IPS-18c (cell line): Measurements from ENCODE around the gene SSU72.
A peak's percentile ranks its signal among the peaks of the same experiment; 100 is the strongest.
"Not testable (repeated sequence)": the region's sequence is repeated elsewhere in the genome, so short reads cannot be mapped to it uniquely, and the experiment has no call there.

Experiments
- H3K4me3 ChIP-seq: 2 replicates; pipeline ENCODE4 v1.7.0; 2013; ENCODE audit warnings: low read depth, mild to moderate bottlenecking, low read length, moderate library complexity; ENCODE audit not compliant: insufficient read depth
- H3K9me3 ChIP-seq: one replicate; pipeline ENCODE4 v1.6.1; 2013; ENCODE audit warnings: mild to moderate bottlenecking, low read length, moderate library complexity; ENCODE audit not compliant: control insufficient read depth, insufficient read depth

SSU72 gene

GRCh38 chr1:1541956-1542765, 32.5 kb downstream of the SSU72 start:
- no peak overlapping the region for H3K4me3 ChIP-seq
- no peaks in the 10 kb centered on the region for H3K9me3 ChIP-seq

DNA sequence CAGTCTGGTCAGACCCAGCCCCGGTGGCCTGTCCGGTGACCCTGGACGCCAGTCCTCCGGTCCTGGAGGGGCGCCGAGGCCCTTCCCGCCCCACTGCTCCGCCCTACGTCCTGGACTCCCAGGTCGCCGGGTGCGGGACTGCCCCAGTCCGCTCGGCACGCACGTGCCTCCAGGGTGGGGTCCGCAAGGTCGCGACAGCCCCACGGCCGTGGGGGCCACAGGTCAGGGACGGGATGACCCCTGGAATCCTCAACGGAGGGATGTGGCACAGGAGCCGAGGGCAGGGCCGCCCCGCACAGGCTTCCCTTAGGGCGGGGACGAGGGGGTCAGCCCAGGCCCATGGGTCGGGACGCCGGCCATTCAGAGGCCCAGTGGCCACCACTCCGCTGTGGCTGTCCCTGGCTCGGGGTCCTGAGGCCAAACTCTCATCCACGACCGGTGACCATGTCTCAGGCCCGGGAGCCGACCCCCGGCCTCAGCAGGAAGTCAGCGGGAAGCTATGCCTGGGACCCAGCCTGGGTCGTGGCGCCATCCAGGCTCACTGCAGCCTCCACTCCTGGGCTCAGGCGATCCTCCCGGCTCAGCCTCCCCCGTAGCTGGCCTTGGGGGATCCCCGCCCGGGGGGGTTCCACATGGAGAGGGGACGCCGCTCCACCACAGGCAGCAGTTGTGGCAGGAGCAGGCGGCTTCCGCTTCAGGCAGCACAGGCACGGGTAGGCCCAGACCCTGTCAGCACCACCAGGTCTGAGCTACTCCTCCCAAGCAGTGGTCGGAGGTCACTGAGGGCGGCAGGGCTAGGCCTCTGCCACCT, 33.6 kb downstream of the SSU72 start:
- Histone ChIP-seq H3K9me3 (no peaks in the 10 kb centered on the region), H3K4me3 (peak overlapping the region; percentile 57)

- H3K4me3 ChIP-seq = peak within 1 kb of the TSS; percentile 66
- no peaks in the 10 kb centered on the region for H3K9me3 ChIP-seq
These were observed 34.4 kb downstream of the SSU72 start, which contains the start of gene TMEM240 for GRCh38 chr1:1540090-1540817. Gene TMEM240, minus strand, starts transcription at chr1:1540624. Its CDS starts 278 bp downstream, at chr1:1540346.

DNA sequence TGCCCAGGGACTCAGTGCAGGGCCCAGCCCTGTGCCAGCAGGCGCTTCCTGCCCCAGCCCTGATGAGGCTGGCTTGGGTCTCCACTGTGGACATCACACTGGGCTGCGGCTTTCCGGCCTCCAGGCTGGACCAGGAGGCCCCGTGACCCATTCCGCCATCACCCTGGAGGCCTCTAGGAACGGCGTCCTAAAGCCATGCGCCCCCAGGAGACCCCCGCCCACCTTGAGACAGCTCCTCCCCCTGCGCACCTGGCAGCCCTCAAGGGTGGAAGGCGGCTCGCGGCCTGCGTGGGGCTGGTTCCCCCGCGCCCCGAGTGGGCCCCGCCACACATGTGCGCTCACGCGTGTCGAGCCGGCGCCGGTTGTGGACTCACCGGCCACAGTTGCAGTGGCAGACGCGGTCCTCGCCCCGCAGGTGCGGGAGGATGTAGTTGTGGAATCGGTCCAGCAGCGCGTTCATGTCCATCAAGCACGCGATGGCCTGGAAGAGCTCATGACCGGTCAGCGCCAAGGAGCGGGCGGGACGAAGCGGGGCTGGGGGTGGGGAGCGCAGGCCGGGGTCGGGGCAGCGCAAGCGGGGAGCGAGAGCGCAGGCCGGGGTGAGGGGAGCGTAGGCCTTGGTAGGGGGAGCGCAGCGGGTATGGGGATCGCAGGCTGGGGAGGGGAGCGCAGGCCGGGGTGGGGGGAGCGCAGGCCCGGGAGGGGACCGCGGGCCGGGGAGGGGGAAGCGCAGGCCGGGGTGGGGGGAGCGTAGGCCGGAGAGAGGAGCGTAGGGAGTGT, 35.2 kb downstream of the SSU72 start:
- Histone ChIP-seq H3K9me3 (no peaks in the 10 kb centered on the region), H3K4me3 (peak overlapping the region; percentile 66)

DNA sequence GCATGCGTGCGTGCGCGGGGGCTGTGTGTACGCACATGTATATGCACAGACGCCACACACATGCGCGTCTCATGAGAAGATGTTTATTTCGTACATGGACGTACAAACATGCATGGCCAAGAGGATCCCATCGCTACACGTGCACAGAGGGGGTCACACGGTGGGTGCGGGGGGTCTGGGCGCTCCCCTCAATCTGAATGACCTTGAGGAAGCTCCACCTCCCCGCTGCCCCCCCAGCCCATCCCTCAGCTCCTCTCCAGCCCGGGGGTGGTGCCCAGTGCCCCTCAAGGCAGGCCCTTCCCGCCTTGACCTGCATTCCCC, 35.7 kb downstream of the SSU72 start:
- Histone ChIP-seq H3K4me3 (peak overlapping the region; percentile 66), H3K9me3 (no peaks in the 10 kb centered on the region)

DNA sequence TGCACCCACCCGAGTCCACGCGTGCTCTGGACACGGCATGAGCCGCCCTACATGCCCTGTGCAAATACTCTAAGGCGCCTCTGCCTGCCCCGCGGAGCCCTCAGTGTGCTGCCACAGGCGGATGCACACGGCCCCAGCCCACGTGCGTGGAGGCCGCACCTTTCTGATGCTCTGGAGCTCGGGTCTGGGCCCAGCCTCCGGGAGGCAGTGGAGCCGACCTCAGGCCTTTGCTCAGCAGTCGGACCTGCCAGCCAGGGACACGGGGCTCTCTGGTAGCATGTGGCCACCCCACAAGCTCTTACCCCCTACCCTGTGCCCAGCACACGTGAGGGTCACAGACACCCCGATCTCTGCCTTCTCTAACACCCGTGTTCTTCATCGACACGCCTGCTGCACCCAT, 36.3 kb downstream of the SSU72 start:
- no peak overlapping the region for H3K4me3 ChIP-seq
- no peaks in the 10 kb centered on the region for H3K9me3 ChIP-seq

DNA sequence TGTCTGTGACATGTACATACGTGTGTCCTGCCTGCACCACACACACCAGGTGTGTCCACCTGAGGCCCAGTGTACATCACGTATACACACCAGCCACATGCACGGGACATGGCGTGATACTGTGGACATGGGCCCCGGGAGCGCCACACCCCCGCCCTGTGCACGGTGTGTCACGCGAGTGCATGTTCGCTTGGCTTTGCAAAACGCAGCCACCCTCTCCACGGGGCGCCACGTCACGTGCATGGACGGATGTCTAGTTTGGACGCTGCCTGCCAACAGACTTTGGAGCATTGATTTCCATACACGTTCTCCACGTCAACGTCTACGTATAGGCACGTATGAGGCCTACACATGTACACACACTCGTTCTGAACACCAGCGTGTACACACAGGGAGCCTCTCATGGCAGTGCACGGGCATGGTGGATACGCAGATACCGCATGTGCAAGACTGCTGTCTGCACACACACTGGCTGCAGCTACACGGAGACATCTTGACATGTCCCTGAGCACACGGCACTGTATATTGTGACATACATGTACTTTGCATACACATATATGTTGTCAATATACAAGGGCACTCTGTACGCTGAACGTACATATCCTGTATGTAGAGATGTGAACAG, 36.9 kb downstream of the SSU72 start:
- H3K4me3 ChIP-seq = no peak overlapping the region
- H3K9me3 ChIP-seq = no peaks in the 10 kb centered on the region

DNA sequence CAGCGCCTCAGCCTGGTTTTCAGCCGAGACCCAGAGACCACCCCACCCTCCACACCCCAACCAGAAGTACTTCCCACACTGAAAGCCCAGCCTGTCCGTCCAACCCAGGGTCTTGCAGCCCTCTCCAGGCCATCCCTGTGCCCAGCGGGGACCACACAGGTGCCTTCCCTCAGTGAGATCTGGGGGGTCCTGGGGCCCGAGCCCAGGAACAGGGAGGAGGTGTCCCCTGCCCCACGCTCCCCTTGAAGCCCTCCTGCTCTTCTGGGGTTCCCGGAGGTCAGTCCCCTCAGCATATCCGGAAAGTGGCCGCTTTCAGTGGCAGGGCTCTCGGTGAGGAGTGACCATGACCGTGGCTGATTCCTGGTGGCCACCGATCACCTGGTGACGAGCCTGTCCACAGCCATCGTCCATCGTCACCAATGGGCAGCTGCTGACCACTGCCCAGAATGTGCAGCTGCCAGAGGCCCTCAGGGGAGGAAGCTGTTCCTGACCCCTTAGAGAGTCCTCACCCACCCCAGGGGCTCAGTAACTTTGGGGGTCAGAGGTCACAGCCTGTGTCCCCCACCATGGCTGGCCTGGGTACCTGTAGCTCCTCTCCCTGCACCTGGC, 37.6 kb downstream of the SSU72 start:
- H3K4me3 ChIP-seq = no peak overlapping the region
- no peaks in the 10 kb centered on the region for H3K9me3 ChIP-seq

GRCh38 chr1:1536019-1536937, 38.4 kb downstream of the SSU72 start:
- no peak overlapping the region for H3K4me3 ChIP-seq
- no peaks in the 10 kb centered on the region for H3K9me3 ChIP-seq

GRCh38 chr1:1535201-1536018, 39.3 kb downstream of the SSU72 start:
- H3K9me3 ChIP-seq = no peaks in the 10 kb centered on the region
- H3K4me3 ChIP-seq = no peak overlapping the region

DNA sequence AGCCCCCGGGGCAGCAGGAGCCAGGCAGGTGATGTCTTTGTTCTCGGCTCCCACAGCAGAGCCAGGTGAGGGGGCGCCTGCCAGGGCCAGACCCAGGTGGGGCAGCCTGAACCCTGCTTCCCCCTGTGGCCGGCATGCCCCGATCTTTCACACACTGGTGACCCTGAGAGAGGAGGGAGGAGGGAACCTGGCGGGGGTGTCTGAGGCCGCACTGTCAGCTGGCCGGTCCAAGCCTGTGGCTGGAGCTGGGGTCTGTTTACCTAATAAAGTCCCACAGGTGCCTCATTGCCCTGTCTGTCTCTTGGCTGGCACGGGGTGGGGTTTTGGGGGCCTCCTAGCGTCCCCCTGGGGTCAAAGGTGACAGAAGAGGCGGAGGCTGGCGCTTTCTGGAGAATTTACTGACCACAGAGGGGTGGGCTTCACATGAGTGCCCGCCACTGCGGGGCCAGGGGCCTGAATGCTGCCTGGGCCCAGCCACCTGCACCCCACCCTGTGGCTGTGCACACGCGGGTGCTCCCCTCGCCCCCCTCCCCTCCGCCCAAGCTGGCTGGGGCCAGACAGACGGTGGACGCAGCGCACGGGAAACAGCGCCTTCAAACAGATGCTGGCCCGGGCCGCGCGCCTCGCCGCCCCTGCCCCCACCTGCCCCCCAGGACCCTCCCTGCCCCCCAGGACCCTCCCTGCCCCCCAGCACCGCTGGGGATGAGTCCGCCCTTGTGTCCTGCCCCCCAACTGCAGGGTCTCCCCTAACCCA, 40.1 kb downstream of the SSU72 start:
- H3K9me3 ChIP-seq = no peaks in the 10 kb centered on the region
- no peak overlapping the region for H3K4me3 ChIP-seq

DNA sequence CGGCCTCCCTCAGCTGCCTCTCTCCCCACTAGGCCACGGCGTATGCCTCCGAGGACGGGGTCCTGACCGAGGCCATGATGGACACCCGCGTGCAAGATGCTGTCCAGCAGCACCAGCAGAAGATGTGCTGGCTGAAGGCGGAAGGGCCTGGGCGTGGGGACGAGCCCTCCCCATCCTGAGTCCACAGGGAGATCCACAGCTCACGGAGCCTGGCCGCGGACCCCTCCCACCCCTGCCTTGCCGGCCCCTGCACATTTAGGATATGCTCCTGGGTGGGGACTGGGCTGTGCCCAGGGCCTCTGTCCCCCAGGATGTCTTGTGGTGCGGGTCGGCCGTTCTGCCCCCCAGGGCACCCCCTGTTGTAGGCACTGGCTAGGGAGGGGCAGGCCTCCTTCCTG, 40.8 kb downstream of the SSU72 start:
- H3K9me3 ChIP-seq = not testable (repeated sequence)

GRCh38 chr1:1533176-1533893, 41.3 kb downstream of the SSU72 start:
- not testable (repeated sequence) for H3K9me3 ChIP-seq

More for the DNA sequence above, 40.8 kb downstream of the SSU72 start:
- H3K4me3 ChIP-seq = not testable (repeated sequence)

GRCh38 chr1:1531947-1532346, 42.7 kb downstream of the SSU72 start:
- H3K4me3 ChIP-seq = no peak overlapping the region
- H3K9me3 ChIP-seq = no peaks in the 10 kb centered on the region

More at GRCh38 chr1:1533176-1533893, 41.3 kb downstream of the SSU72 start:
- H3K4me3 ChIP-seq = not testable (repeated sequence)
